Measurements from ENCODE around the gene POLK.

The POLK gene

DNA sequence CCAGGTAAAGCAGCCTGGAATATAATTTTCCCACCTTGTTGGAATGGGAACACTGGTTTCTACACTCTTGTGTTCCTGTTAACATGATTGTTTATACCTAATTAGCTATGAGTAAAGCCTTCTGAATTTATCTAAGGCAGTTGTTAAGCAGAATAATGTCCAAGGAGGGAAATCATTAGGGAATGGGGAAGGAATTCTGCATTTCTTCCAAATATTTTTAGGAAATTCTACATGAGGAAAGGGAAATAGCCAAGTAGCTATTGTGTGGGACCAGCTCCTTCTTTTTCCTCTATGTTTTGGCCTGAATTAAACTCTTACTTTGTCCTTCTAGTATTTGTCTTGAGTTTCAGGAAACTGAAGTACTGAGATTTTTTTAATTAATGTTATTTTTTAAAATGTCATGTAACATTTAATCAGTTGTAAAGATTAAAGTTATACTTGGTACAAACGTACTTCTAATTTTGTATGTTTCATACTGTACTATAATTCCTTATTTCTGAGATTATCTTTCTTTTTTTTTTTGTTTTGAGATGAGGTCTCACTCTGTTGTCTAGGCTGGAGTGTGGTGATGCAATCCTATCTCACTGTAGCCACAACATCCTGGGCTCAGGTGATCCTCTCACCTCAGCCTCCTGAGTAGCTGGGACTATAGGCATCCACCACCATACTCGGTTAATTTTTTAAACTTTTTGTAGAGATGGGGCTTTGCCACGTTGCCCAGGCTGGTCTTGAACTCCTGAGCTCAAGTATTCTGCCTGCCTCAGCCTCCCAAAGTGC is 128.0 kb downstream of the POLK start:
- no peak for DNase-seq (ENCODE audit: low read depth)
- H3K4me3 ChIP-seq (ENCODE audit: low read length) = no peak overlapping the region
- TF ChIP-seq, protein P1, sequence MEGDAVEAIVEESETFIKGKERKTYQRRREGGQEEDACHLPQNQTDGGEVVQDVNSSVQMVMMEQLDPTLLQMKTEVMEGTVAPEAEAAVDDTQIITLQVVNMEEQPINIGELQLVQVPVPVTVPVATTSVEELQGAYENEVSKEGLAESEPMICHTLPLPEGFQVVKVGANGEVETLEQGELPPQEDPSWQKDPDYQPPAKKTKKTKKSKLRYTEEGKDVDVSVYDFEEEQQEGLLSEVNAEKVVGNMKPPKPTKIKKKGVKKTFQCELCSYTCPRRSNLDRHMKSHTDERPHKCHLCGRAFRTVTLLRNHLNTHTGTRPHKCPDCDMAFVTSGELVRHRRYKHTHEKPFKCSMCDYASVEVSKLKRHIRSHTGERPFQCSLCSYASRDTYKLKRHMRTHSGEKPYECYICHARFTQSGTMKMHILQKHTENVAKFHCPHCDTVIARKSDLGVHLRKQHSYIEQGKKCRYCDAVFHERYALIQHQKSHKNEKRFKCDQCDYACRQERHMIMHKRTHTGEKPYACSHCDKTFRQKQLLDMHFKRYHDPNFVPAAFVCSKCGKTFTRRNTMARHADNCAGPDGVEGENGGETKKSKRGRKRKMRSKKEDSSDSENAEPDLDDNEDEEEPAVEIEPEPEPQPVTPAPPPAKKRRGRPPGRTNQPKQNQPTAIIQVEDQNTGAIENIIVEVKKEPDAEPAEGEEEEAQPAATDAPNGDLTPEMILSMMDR (conservative IDR thresholded peaks at IDR 0.05; ENCODE audit: low read depth, low read length) = no peak

- H3K4me3 ChIP-seq (ENCODE audit: low read length) = no peak overlapping the region
- TF ChIP-seq, protein P1 (conservative IDR thresholded peaks at IDR 0.05; ENCODE audit: low read depth, low read length) = no peak
- DNase-seq (ENCODE audit: low read depth) = peak; percentile 18
Observed at GRCh38 chr5:75640395-75640794, 128.7 kb downstream of the POLK start.

GRCh38 chr5:75640826-75641225 is 129.1 kb downstream of the POLK start:
- no peak for DNase-seq (ENCODE audit: low read depth)
- TF ChIP-seq, protein P1 (conservative IDR thresholded peaks at IDR 0.05; ENCODE audit: low read depth, low read length) = no peak
- no peak overlapping the region for H3K4me3 ChIP-seq (ENCODE audit: low read length)

DNA sequence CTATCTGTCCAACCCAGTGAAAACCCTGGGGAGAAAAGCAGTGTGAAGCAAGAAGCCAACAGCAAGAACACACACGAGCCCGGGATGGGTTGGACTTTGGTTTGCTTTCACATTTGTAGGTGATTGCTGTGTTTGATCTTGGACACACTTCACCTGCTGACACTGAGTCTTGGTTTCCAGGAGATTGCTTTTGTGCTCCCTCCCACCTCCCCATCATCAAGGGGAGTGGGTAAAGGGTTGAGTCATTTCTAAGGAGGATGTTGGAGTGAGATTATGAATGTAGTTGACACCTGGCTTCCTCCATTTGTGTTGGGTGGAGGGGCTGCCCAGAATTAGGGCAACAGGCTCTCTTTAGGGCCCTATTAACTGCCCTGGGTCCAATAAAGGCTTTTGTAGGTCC is 137.0 kb downstream of the POLK start:
- TF ChIP-seq, protein P1 (conservative IDR thresholded peaks at IDR 0.05; ENCODE audit: low read depth, low read length) = no peak
- H3K4me3 ChIP-seq (ENCODE audit: low read length) = no peak overlapping the region
- no peak for DNase-seq (ENCODE audit: low read depth)
